ENCODE measurements around the gene IL10RB. TPM values are rescaled to one million over a fixed set of nuclear protein-coding genes. Genes with fewer than 3 reads are reported as not detected.
"Not testable (repeated sequence)": the region's sequence is repeated elsewhere in the genome, so short reads cannot be mapped to it uniquely, and the experiment has no call there.

Gene IL10RB
- 10 to 100 TPM; 11.9 to 25.1 (median 14.8) TPM for total RNA-seq
- polyA plus RNA-seq: 10 to 100 TPM; 12.2 to 14.8 TPM

DNA sequence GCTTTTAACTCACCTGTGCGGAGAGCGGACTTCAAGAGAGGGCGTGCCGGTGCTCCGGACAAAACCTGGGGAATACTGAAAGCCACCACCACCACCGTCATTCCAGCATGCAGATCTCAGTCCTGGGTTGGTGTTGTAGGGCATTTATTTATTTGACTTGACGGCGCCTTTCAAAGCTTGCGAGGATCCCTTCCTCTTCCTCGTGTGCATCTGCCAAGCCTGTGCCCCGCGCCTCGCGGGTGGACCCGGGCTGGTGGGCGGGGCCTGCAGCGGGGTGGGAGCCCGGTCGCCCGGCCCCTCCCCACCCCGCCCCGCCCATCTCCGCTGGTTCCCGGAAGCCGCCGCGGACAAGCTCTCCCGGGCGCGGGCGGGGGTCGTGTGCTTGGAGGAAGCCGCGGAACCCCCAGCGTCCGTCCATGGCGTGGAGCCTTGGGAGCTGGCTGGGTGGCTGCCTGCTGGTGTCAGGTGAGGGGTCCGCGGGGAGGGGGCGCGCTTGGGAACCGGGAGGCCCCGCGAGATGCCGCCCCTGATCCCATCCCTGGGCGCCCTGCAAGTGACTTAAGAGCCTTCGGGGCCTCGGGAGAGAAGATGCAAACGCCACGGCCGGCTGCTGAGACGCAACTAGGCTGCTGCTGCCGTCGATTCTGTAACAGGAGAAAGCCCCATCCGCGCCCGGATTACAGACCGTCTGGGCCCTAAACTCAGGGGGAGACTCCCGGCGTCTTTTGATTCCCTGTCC, at the start of gene IL10RB:
TSS of gene IL10RB (plus strand) at position 318 of the 739 bp plus-strand sequence. CDS start at position 417, 99 bp downstream.
- H3K9me3 ChIP-seq: no peaks in the 10 kb centered on the region
- H3K4me1 ChIP-seq: peaks cover 10 to 20% (median 13%) of the 10 kb centered on the region in 3 donors
- 1% methylated on average over 47 to 60 of the region's 60 CpGs for WGBS, 2 donors
- peak within 1 kb of the TSS; percentile 60 to 92 (median 78) for H3K27ac ChIP-seq
- H3K4me3 ChIP-seq: peak within 1 kb of the TSS; percentile 70 to 95 (median 78)
- intact Hi-C loops (cut with DNase I): no loop called here
- no peaks in the 10 kb centered on the region for H3K36me3 ChIP-seq
- H3K27me3 ChIP-seq: no peaks in the 10 kb centered on the region
- FAIRE-seq (no peak), ATAC-seq (peak; percentile 79 to 89 (median 86)), DNase-seq (peak; percentile 59 to 88 (median 76))
- TF ChIP-seq, protein P1, sequence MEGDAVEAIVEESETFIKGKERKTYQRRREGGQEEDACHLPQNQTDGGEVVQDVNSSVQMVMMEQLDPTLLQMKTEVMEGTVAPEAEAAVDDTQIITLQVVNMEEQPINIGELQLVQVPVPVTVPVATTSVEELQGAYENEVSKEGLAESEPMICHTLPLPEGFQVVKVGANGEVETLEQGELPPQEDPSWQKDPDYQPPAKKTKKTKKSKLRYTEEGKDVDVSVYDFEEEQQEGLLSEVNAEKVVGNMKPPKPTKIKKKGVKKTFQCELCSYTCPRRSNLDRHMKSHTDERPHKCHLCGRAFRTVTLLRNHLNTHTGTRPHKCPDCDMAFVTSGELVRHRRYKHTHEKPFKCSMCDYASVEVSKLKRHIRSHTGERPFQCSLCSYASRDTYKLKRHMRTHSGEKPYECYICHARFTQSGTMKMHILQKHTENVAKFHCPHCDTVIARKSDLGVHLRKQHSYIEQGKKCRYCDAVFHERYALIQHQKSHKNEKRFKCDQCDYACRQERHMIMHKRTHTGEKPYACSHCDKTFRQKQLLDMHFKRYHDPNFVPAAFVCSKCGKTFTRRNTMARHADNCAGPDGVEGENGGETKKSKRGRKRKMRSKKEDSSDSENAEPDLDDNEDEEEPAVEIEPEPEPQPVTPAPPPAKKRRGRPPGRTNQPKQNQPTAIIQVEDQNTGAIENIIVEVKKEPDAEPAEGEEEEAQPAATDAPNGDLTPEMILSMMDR (IDR thresholded peaks at IDR 0.05): no peak

DNA sequence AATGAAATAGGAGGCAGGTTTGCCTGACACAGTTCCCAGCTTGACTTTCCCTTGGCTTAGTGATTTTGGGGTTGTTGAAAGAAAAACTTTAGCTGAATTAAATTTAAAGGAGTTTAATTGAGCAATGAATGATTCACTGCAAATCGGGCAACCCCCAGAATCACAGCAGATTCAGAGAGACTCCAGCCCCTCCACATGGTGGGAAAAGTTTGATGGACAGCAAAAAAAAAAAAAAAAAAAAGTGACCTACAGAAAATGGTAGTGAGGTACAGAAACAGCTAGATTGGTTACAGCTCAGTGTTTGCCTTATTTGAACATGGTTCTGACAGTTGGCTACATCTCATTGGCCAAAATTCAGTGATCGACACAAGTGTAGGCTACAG, 49.0 kb upstream of the IL10RB start:
- FAIRE-seq (no peak), ATAC-seq (no peak), DNase-seq (no peak)
- intact Hi-C loops (cut with DNase I): no loop called here
- TF ChIP-seq, protein P1 (IDR thresholded peaks at IDR 0.05): no peak
- H3K9me3 ChIP-seq: no peaks in the 10 kb centered on the region
- peaks cover 0 to 3% (median 0%) of the 10 kb centered on the region in 3 donors for H3K4me1 ChIP-seq
- no peaks in the 10 kb centered on the region for H3K36me3 ChIP-seq
- H3K27me3 ChIP-seq: no peaks in the 10 kb centered on the region
- 69 to 70% methylated on average over 2 of the region's 2 CpGs for WGBS, 2 donors
- H3K4me3 ChIP-seq: no peak overlapping the region
- H3K27ac ChIP-seq: no peak overlapping the region

DNA sequence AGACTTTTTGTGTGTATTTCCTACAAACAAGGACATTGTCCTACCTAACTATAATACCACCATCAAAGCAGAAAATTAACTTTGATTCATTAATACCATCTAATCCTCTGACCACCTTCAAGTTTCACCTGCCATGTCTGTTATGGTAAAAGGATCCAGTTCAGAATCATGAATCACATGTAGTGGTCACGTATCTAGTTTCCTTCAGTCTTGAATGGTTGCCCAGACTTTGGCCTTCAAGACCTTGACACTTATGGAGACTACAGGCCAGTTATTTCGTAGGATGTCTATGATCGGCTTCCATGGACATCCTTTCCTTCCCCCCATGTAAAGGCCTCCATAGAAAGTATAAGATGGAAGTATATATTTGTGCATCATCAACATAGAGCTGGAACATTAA, 46.9 kb upstream of the IL10RB start:
- ATAC-seq: no peak
- Histone ChIP-seq H3K4me3 (no peak overlapping the region), H3K36me3 (no peaks in the 10 kb centered on the region), H3K27ac (no peak overlapping the region), H3K9me3 (no peaks in the 10 kb centered on the region), H3K27me3 (no peaks in the 10 kb centered on the region), H3K4me1 (no peaks in the 10 kb centered on the region)
- FAIRE-seq: no peak
- DNase-seq: no peak
- TF ChIP-seq, protein P1 (IDR thresholded peaks at IDR 0.05): no peak
- intact Hi-C loops (cut with DNase I): no loop called here
- 76 to 87% methylated on average over 3 of the region's 3 CpGs for WGBS, 2 donors

DNA sequence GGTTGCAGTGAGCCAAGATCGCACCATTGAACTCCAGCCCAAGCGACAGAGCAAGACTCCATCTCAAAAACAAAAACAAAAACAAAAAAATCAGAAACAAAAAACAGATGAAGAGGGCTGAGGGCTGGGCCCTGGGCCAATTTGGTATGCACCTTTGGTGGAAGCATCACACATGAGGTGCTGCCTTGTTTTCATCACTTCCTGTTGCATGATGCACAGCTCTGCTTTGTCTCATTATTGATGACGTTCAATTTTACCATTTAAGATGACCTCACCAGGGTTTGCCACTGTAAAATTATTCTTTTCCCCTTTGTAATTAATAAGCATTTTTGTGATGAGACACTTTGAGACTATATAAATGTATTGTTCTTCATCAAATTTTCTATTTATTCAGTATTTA, 46.2 kb upstream of the IL10RB start:
- H3K27me3 ChIP-seq: no peaks in the 10 kb centered on the region
- 85 to 94% methylated on average over 3 of the region's 3 CpGs for WGBS, 2 donors
- no peak for DNase-seq
- H3K36me3 ChIP-seq: no peaks in the 10 kb centered on the region
- intact Hi-C loops (cut with DNase I): no loop called here
- H3K27ac ChIP-seq: no peak overlapping the region
- no peaks in the 10 kb centered on the region for H3K9me3 ChIP-seq
- FAIRE-seq: no peak
- TF ChIP-seq, protein P1 (IDR thresholded peaks at IDR 0.05): no peak
- ATAC-seq: no peak
- no peaks in the 10 kb centered on the region for H3K4me1 ChIP-seq
- no peak overlapping the region for H3K4me3 ChIP-seq

DNA sequence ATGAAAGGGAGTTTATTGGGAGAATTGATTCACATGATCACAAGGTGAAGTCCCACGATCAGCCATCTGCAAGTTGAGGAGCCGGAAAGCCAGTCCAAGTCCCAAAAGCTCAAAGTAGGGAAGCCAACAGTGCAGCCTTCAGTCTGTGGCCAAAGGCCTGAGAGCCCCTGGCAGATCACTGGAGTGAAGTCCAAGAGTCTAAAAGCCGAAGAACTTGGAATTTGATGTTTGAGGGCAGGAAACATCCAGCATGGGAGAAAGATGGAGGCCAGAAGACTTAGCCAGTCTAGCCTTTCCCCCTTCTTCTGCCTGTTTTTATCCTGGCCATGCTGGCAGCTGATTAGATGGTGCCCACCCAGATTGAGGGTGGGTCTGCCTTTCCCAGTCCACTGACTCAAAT, 40.8 kb upstream of the IL10RB start:
- DNase-seq; H3K27me3 ChIP-seq; FAIRE-seq; H3K9me3 ChIP-seq; H3K36me3 ChIP-seq; H3K4me3 ChIP-seq; H3K27ac ChIP-seq; H3K4me1 ChIP-seq; intact Hi-C loops (cut with DNase I); ATAC-seq: not testable (repeated sequence)
- WGBS, 2 donors: 83 to 89% methylated on average over 3 of the region's 3 CpGs

Measured in pancreas (tissue), 10 donors.